Natural killer cell (primary cell): ENCODE measurements around the gene GLIS1. TPM values are rescaled to one million over a fixed set of nuclear protein-coding genes. Genes with fewer than 3 reads are reported as not detected.
A peak's percentile ranks its signal among the peaks of the same experiment; 100 is the strongest.

Experiments
- ATAC-seq, 3 donors: fragments of 150-1000 bp in 2 of 3; fragments of 200-7000 bp in 1 of 3; cut with Tn5 transposase; 1 replicate in 1 of 3; 2 replicates in 2 of 3; pipeline ENCODE4 v1.10.0; 2021; ENCODE audit warnings: mild to moderate bottlenecking in 2 of 3, moderate library complexity in 2 of 3
- DNase-seq, 2 donors: peaks; one replicate each; pipeline versions ENCODE4 v3.0.0 to v3.0.0-alpha.2; 2013 to 2021; ENCODE audit warnings: mixed read lengths in 1 of 2
- H3K27ac ChIP-seq: one replicate; pipeline ENCODE4 v1.5.1; 2013; ENCODE audit warnings: mild to moderate bottlenecking, low read length
- H3K27me3 ChIP-seq: one replicate; pipeline ENCODE4 v1.6.1; 2013; ENCODE audit warnings: low read length; ENCODE audit not compliant: control insufficient read depth, insufficient read depth
- H3K36me3 ChIP-seq: one replicate; pipeline ENCODE4 v1.6.1; 2013; ENCODE audit warnings: low read length; ENCODE audit not compliant: control insufficient read depth, insufficient read depth
- H3K4me1 ChIP-seq: one replicate; pipeline ENCODE4 v1.6.1; 2013; ENCODE audit warnings: low read length; ENCODE audit not compliant: control insufficient read depth, insufficient read depth
- H3K4me3 ChIP-seq: one replicate; pipeline ENCODE4 v1.5.1; 2013; ENCODE audit warnings: low read length
- H3K9me3 ChIP-seq: one replicate; pipeline ENCODE4 v1.6.1; 2013; ENCODE audit warnings: low read length; ENCODE audit not compliant: control insufficient read depth, insufficient read depth
- H3K27ac Mint-ChIP-seq, 2 donors: one replicate each; pipeline ENCODE4 v1.8.0; 2022; ENCODE audit warnings: mild to moderate bottlenecking in 2 of 2, mixed read lengths in 2 of 2, moderate library complexity in 1 of 2
- H3K27me3 Mint-ChIP-seq, 2 donors: one replicate each; pipeline ENCODE4 v1.8.0; 2022; ENCODE audit warnings: low read depth in 2 of 2, mixed read lengths in 2 of 2
- H3K36me3 Mint-ChIP-seq: one replicate; pipeline ENCODE4 v1.8.0; 2022; ENCODE audit warnings: mixed read lengths
- H3K4me1 Mint-ChIP-seq, 2 donors: one replicate each; pipeline ENCODE4 v1.8.0; 2022; ENCODE audit warnings: mixed read lengths in 2 of 2
- H3K4me3 Mint-ChIP-seq: one replicate; pipeline ENCODE4 v1.8.0; 2022; ENCODE audit warnings: mild to moderate bottlenecking, moderate library complexity, mixed read lengths
- H3K9me3 Mint-ChIP-seq, 2 donors: one replicate each; pipeline ENCODE4 v1.8.0; 2022; ENCODE audit warnings: mixed read lengths in 2 of 2
- CTCF ChIP-seq: fragments of 200-600 bp; IDR thresholded peaks from one replicate; pipeline ENCODE4 v1.8.0; 2022; ENCODE audit warnings: antibody characterized with exemption
- WGBS: methylation state at CpG from one replicate; pipeline ENCODE4 v1.1.7; 2013; ENCODE audit warnings: missing lambda C conversion rate; ENCODE audit not compliant: insufficient coverage; 5-methylcytosine and 5-hydroxymethylcytosine counted together
- intact Hi-C: fragments of 100-400 bp; cut with micrococcal nuclease; formaldehyde crosslinking; loops from one replicate; pipeline ENCODE4 v1.14.2; 2022
- total RNA-seq, 4 donors: library from RNA; stranded (reverse); fragments of 120-200 nt in 1 of 4; gene quantifications; one replicate each; pipeline versions ENCODE4 v1.2.3 to v1.2.4, GENCODE V29; 2013 to 2022

GLIS1 gene
- total RNA-seq, 3 donors from 2014 or later (not counting 1 experiment from before 2014, with no cell fraction given), result not detected

GRCh38 chr1:53562981-53563379 is 176.0 kb downstream of the GLIS1 start:
- intact Hi-C loops, result no loop called here
- peaks cover 6% of the 10 kb centered on the region for H3K27me3 ChIP-seq
- no peak overlapping the region for H3K4me3 ChIP-seq
- no peak for ATAC-seq
- H3K4me1 Mint-ChIP-seq, result peaks cover 14 to 23% of the 10 kb centered on the region in 2 donors
- peaks cover 17% of the 10 kb centered on the region for H3K4me1 ChIP-seq
- no peak for TF ChIP-seq CTCF
- peaks cover 3 to 5% of the 10 kb centered on the region in 2 donors for H3K9me3 Mint-ChIP-seq
- 93% methylated on average over 2 of the region's 3 CpGs for WGBS
- DNase-seq, result peak in 1 of 2 donors; percentile 8
- peak overlapping the region in 1 of 2 donors; percentile 35 for H3K27ac Mint-ChIP-seq
- H3K4me3 Mint-ChIP-seq, result peak overlapping the region; percentile 18
- no peaks in the 10 kb centered on the region for H3K36me3 ChIP-seq
- H3K9me3 ChIP-seq, result peaks cover 4% of the 10 kb centered on the region
- H3K27ac ChIP-seq, result no peak overlapping the region
- peaks cover 6% of the 10 kb centered on the region for H3K36me3 Mint-ChIP-seq
- peaks cover 33 to 50% of the 10 kb centered on the region in 2 donors for H3K27me3 Mint-ChIP-seq

- ATAC-seq (peak; percentile 65 to 93 (median 89)), DNase-seq (peak; percentile 41 to 45)
- Mint-ChIP-seq H3K4me3 (peak overlapping the region; percentile 18), H3K27me3 (peaks cover 33 to 49% of the 10 kb centered on the region in 2 donors), H3K4me1 (peaks cover 14 to 23% of the 10 kb centered on the region in 2 donors), H3K27ac (peak overlapping the region in 1 of 2 donors; percentile 35), H3K9me3 (peaks cover 3 to 5% of the 10 kb centered on the region in 2 donors), H3K36me3 (peaks cover 6% of the 10 kb centered on the region)
- H3K27me3 ChIP-seq, result peaks cover 6% of the 10 kb centered on the region
- no peak overlapping the region for H3K4me3 ChIP-seq
- 48% methylated on average over 14 of the region's 14 CpGs for WGBS
- intact Hi-C loops, result no loop called here
- H3K9me3 ChIP-seq, result peaks cover under 1% of the 10 kb centered on the region
- TF ChIP-seq CTCF, result no peak
- H3K27ac ChIP-seq, result no peak overlapping the region
- peaks cover 17% of the 10 kb centered on the region for H3K4me1 ChIP-seq
- H3K36me3 ChIP-seq, result no peaks in the 10 kb centered on the region
Observed at GRCh38 chr1:53562291-53562980, 176.5 kb downstream of the GLIS1 start.

GRCh38 chr1:53561503-53562105 is 177.4 kb downstream of the GLIS1 start:
- peak overlapping the region in 1 of 2 donors; percentile 35 for H3K27ac Mint-ChIP-seq

More at GRCh38 chr1:53561503-53562105, 177.4 kb downstream of the GLIS1 start:
- no peak overlapping the region for H3K27ac ChIP-seq
- peaks cover 6% of the 10 kb centered on the region for H3K27me3 ChIP-seq
- H3K9me3 ChIP-seq, result no peaks in the 10 kb centered on the region
- peak overlapping the region; percentile 18 for H3K4me3 Mint-ChIP-seq
- H3K9me3 Mint-ChIP-seq, result peaks cover 0 to under 1% of the 10 kb centered on the region in 2 donors
- H3K27me3 Mint-ChIP-seq, result peaks cover 29 to 41% of the 10 kb centered on the region in 2 donors
- intact Hi-C loops, result no loop called here
- H3K4me3 ChIP-seq, result no peak overlapping the region
- ATAC-seq (peak in 2 of 3 donors; percentile 28 to 33), DNase-seq (peak in 1 of 2 donors; percentile 13)
- peaks cover 17% of the 10 kb centered on the region for H3K4me1 ChIP-seq
- TF ChIP-seq CTCF, result no peak
- H3K36me3 ChIP-seq, result no peaks in the 10 kb centered on the region
- H3K4me1 Mint-ChIP-seq, result peaks cover 14 to 23% of the 10 kb centered on the region in 2 donors
- no peaks in the 10 kb centered on the region for H3K36me3 Mint-ChIP-seq
- 78% methylated on average over 11 of the region's 11 CpGs for WGBS
